SK-N-SH (cell line): Measurements from ENCODE around the gene LRRIQ1.

ENCODE experiments used
- CTCF ChIP-seq: fragments of 200-600 bp; sonication (generic); IDR thresholded peaks from 2 replicates; pipeline ENCODE4 v1.6.1; 2017; ENCODE audit warnings: antibody characterized with exemption, mild to moderate bottlenecking, moderate library complexity
- EP300 ChIP-seq, 2 experiments: IDR thresholded peaks; 2 replicates each; pipeline versions ENCODE4 v1.4.0 to v1.6.1; 2012; ENCODE audit warnings: borderline replicate concordance in 1 of 2, low read depth in 1 of 2, low read length in 1 of 2
- MAX ChIP-seq: IDR thresholded peaks from 2 replicates; pipeline ENCODE4 v1.4.0; 2012; ENCODE audit warnings: low read depth
- MXI1 ChIP-seq: IDR thresholded peaks from 2 replicates; pipeline ENCODE4 v1.6.1; 2012; ENCODE audit warnings: mild to moderate bottlenecking, low read depth, low read length, improper control_type of control experiment
- POLR2AphosphoS5 ChIP-seq: IDR thresholded peaks from 2 replicates; pipeline ENCODE4 v1.6.1; 2012; ENCODE audit warnings: low read depth, low read length
- RAD21 ChIP-seq: IDR thresholded peaks from 2 replicates; pipeline ENCODE4 v1.6.1; 2012; ENCODE audit warnings: mild to moderate bottlenecking, low read length
- RFX5 ChIP-seq: IDR thresholded peaks from 2 replicates; pipeline ENCODE4 v1.6.1; 2012; ENCODE audit warnings: mild to moderate bottlenecking, improper control_type of control experiment, low read length
- SMC3 ChIP-seq: IDR thresholded peaks from 2 replicates; pipeline ENCODE4 v1.6.1; 2012; ENCODE audit warnings: low read depth, low read length, improper control_type of control experiment
- TCF12 ChIP-seq: IDR thresholded peaks from 2 replicates; pipeline ENCODE4 v1.4.0; 2012

GRCh38 chr12:85266356-85266755, 230.2 kb downstream of the LRRIQ1 start:
- TF ChIP-seq MXI1 (no peak), CTCF (no peak), POLR2AphosphoS5 (no peak), RAD21 (no peak), TCF12 (no peak), EP300 (IDR thresholded peaks at IDR 0.05; ENCODE audit: borderline replicate concordance in 1 of 2, low read depth in 1 of 2, low read length in 1 of 2) (no peak), RFX5 (no peak), MAX (no peak), SMC3 (no peak)
